ENCODE measurements around the gene RRP12. TPM values are rescaled to one million over a fixed set of nuclear protein-coding genes. Genes with fewer than 3 reads are reported as not detected.
"Not testable (repeated sequence)": the region's sequence is repeated elsewhere in the genome, so short reads cannot be mapped to it uniquely, and the experiment has no call there.

RRP12 gene
- total RNA-seq, 1 donor from 2014 or later, result 26.8 TPM

DNA sequence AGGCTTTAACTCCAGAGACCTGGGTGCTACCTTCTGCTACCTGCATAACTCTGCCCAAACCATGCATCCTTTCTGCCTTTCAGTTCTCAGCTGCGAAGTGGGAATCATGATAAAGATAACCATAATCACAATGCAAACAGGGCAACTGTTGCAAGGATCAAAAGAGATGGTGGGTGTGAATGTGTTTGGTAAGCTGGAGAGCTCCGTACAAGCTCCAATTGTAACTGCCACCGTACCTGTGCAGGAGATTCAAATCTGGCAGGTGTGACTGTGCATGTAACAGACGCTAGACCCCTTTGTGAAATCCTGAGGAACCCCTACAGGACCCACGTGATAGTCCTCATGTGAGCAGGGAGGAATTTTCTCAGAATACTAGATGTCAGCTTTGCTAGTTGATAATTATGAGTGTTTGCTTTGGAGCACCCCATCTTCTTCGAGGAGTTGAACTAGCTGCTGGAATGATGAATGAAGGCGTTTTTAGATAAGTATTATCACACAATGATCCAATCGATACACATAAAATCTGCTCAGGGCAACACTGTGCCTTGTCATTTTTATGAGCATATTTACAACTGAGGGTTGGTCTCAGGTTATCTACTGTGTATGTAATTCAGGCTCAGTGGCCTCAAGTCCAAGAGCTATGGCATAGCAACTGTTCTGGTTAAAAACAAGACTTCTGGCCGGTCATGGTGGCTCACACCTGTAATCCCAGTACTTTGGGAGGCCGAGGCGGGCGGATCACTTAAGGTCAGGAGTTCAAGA lies 51.2 kb downstream of the RRP12 start:
- H3K36me3 Mint-ChIP-seq (ENCODE audit: unreplicated experiment), result no peaks in the 10 kb centered on the region
- H3K4me1 Mint-ChIP-seq (ENCODE audit: low read depth, unreplicated experiment), result no peaks in the 10 kb centered on the region
- TF ChIP-seq, protein P1, sequence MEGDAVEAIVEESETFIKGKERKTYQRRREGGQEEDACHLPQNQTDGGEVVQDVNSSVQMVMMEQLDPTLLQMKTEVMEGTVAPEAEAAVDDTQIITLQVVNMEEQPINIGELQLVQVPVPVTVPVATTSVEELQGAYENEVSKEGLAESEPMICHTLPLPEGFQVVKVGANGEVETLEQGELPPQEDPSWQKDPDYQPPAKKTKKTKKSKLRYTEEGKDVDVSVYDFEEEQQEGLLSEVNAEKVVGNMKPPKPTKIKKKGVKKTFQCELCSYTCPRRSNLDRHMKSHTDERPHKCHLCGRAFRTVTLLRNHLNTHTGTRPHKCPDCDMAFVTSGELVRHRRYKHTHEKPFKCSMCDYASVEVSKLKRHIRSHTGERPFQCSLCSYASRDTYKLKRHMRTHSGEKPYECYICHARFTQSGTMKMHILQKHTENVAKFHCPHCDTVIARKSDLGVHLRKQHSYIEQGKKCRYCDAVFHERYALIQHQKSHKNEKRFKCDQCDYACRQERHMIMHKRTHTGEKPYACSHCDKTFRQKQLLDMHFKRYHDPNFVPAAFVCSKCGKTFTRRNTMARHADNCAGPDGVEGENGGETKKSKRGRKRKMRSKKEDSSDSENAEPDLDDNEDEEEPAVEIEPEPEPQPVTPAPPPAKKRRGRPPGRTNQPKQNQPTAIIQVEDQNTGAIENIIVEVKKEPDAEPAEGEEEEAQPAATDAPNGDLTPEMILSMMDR (IDR thresholded peaks at IDR 0.05; ENCODE audit: partially characterized antibody, unreplicated experiment), result no peak
- DNase-seq, result no peak
- peaks cover 4% of the 10 kb centered on the region for H3K27me3 Mint-ChIP-seq (ENCODE audit: unreplicated experiment)
- no peak overlapping the region for H3K27ac Mint-ChIP-seq (ENCODE audit: unreplicated experiment)
- H3K4me3 Mint-ChIP-seq (ENCODE audit: unreplicated experiment), result no peak overlapping the region
- peaks cover 2% of the 10 kb centered on the region for H3K9me3 Mint-ChIP-seq (ENCODE audit: unreplicated experiment)

DNA sequence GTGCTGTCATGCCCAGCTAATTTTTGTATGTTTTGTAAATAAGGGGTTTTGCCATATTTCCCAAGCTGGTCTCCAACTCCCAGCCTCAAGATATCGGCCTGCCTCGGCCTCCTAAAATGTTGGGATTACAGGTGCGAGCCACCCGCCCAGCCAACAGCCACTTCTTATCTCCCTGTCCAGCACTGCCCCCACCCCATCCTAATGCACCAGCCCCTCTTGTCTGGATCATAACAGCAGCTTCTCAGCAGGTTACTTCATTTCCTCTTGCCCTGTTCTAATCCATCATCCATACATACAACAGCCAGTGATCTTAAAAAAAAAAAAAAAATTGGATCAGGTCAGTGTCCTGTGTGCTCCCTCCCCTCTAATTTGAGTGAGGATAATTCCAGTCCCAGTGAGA lies 53.8 kb downstream of the RRP12 start:
- TF ChIP-seq, protein P1 (IDR thresholded peaks at IDR 0.05; ENCODE audit: partially characterized antibody, unreplicated experiment), result no peak
- H3K4me3 Mint-ChIP-seq (ENCODE audit: unreplicated experiment), result no peak overlapping the region
- H3K27ac Mint-ChIP-seq (ENCODE audit: unreplicated experiment), result no peak overlapping the region
- H3K27me3 Mint-ChIP-seq (ENCODE audit: unreplicated experiment), result peaks cover 4% of the 10 kb centered on the region
- H3K4me1 Mint-ChIP-seq (ENCODE audit: low read depth, unreplicated experiment), result no peaks in the 10 kb centered on the region
- no peak for DNase-seq
- H3K36me3 Mint-ChIP-seq (ENCODE audit: unreplicated experiment), result no peaks in the 10 kb centered on the region
- peaks cover 2% of the 10 kb centered on the region for H3K9me3 Mint-ChIP-seq (ENCODE audit: unreplicated experiment)

DNA sequence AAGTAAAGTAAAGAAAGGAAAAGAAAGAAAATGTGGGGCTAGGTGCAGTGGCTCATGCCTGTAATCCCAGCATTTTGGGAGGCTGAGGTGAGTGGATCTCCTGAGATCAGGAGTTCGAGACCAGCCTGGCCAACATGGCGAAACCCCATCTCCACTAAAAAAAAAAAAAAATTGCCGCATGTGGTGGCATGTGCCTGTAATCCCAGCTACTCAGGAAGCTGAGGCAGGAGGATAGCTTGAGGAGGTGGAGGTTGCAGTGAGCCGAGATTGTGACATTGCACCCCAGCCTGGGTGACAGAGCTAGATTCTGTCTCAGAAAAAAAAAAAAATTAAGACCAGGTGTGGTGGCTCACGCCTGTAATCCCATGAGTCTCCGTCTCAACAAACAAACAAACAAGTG lies 57.5 kb downstream of the RRP12 start:
- not testable (repeated sequence) for H3K27me3 Mint-ChIP-seq (ENCODE audit: unreplicated experiment); H3K4me1 Mint-ChIP-seq (ENCODE audit: low read depth, unreplicated experiment)

DNA sequence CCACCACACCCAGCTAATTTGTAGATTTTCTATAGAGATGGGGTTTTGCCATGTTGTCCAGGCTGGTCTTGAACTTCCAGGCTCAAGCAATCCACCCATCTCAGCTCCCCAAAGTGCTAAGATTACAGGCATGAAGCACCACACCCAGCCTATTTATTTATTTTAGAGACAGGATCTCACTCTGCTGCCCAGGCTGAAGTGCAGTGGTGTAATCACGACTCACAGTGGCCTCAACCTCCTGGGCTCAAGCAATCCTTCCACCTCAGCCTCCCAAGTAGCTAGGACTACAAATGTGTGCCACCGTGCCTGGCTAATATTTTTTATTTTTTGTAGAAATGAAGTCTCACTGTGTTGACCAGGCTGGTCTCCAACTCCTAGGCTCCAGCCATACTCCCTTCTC lies 59.7 kb downstream of the RRP12 start:
- Mint-ChIP-seq H3K4me3 (ENCODE audit: unreplicated experiment) (no peak overlapping the region), H3K4me1 (ENCODE audit: low read depth, unreplicated experiment) (peaks cover 16% of the 10 kb centered on the region), H3K36me3 (ENCODE audit: unreplicated experiment) (no peaks in the 10 kb centered on the region), H3K27ac (ENCODE audit: unreplicated experiment) (no peak overlapping the region), H3K9me3 (ENCODE audit: unreplicated experiment) (no peaks in the 10 kb centered on the region), H3K27me3 (ENCODE audit: unreplicated experiment) (peaks cover 5% of the 10 kb centered on the region)
- TF ChIP-seq, protein P1 (IDR thresholded peaks at IDR 0.05; ENCODE audit: partially characterized antibody, unreplicated experiment), result no peak
- no peak for DNase-seq

More for the DNA sequence above, 57.5 kb downstream of the RRP12 start:
- H3K4me3 Mint-ChIP-seq (ENCODE audit: unreplicated experiment); DNase-seq; H3K27ac Mint-ChIP-seq (ENCODE audit: unreplicated experiment); H3K36me3 Mint-ChIP-seq (ENCODE audit: unreplicated experiment); H3K9me3 Mint-ChIP-seq (ENCODE audit: unreplicated experiment): not testable (repeated sequence)

DNA sequence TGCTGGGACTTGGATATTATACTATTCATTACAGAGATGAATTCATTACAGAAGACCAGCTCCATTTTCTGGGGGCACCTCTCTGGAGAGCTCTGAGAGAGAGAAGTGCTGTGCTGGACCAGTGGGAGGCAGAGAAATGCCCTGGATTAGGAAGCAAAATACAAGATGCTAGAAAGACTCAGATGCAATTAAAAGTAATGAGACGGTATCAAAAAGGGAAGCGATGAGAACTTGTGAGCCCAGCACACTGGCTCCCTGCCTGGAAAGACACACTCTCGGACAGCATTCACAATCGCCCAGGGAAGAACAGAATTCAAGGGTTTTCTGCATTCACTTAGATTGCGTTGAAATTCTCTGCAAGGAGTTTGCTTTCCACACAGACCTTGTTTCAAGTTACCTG lies 63.1 kb downstream of the RRP12 start:
- H3K4me1 Mint-ChIP-seq (ENCODE audit: low read depth, unreplicated experiment), result peaks cover 26% of the 10 kb centered on the region
- H3K36me3 Mint-ChIP-seq (ENCODE audit: unreplicated experiment), result no peaks in the 10 kb centered on the region
- TF ChIP-seq, protein P1 (IDR thresholded peaks at IDR 0.05; ENCODE audit: partially characterized antibody, unreplicated experiment), result no peak
- peaks cover 5% of the 10 kb centered on the region for H3K9me3 Mint-ChIP-seq (ENCODE audit: unreplicated experiment)
- no peak overlapping the region for H3K27ac Mint-ChIP-seq (ENCODE audit: unreplicated experiment)
- no peak overlapping the region for H3K4me3 Mint-ChIP-seq (ENCODE audit: unreplicated experiment)
- no peak for DNase-seq
- peaks cover 6% of the 10 kb centered on the region for H3K27me3 Mint-ChIP-seq (ENCODE audit: unreplicated experiment)

Data from glutamatergic neuron (in vitro differentiated cells).